ENCODE data around the gene SRGAP1.

SRGAP1 gene

DNA sequence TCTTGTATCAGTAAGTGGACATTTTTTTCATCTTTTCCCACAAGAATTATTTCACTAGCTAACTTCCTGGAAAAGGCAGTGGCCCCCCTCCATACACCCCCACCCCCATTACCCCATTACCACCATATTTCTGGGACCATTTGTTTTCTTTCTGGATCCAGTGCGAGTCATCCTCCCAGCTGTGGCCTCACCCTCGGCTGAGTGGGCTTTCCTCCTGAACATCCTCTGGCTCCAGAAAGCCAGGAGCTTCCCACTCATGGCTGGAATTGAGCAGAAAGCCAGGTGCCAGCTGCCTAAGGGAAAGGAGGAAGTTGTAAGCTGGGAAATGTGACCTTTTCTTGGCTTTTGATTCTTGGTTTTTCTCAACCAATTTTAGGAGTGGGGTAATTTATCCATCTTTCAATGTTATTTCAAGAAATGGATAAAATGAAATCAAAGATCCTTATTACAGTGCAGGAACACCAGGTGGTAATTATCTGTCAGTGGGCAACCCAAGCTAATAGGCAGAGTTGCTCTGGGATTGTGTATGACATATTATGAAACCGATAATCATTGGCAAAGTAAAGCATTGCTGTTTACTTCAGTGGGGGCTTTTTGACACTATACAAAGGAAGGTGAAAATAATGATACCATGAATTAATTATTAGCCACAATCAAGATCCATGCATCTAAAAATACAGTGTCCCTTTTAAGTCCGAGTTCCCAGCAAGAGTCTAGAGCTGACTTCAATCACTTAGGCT lies 253.0 kb downstream of the SRGAP1 start:
- Histone ChIP-seq H3K27me3 (replicated peaks; ENCODE audit: insufficient read depth, low read length) (no peaks in the 10 kb centered on the region), H3K9ac (ENCODE audit: low read length) (no peak overlapping the region), H3K4me3 (ENCODE audit: low read length) (no peak overlapping the region), H3F3A (ENCODE audit: insufficient read depth, low read length) (no peaks in the 10 kb centered on the region), H4K20me1 (ENCODE audit: insufficient read depth, low read length) (no peaks in the 10 kb centered on the region), H3K4me1 (ENCODE audit: low read length) (no peaks in the 10 kb centered on the region), H2AFZ (ENCODE audit: low read length) (no peak overlapping the region), H3K9me2 (replicated peaks; ENCODE audit: insufficient read depth, low read length) (no peaks in the 10 kb centered on the region), H3K4me2 (ENCODE audit: low read depth, low read length) (no peak overlapping the region), H3K36me3 (replicated peaks; ENCODE audit: insufficient read depth, low read length) (no peaks in the 10 kb centered on the region), H3K79me2 (ENCODE audit: low read length) (no peaks in the 10 kb centered on the region), H3K9me3 (replicated peaks; ENCODE audit: insufficient read depth, low read length) (no peaks in the 10 kb centered on the region), H3K27ac (ENCODE audit: low read length) (no peak overlapping the region)
- TF ChIP-seq EZH2phosphoT487 (IDR thresholded peaks at IDR 0.05; ENCODE audit: low read length) (no peak), EZH2 (optimal IDR thresholded peaks at IDR 0.05; ENCODE audit: low read depth, low read length) (no peak)
- TF ChIP-seq, protein P1, sequence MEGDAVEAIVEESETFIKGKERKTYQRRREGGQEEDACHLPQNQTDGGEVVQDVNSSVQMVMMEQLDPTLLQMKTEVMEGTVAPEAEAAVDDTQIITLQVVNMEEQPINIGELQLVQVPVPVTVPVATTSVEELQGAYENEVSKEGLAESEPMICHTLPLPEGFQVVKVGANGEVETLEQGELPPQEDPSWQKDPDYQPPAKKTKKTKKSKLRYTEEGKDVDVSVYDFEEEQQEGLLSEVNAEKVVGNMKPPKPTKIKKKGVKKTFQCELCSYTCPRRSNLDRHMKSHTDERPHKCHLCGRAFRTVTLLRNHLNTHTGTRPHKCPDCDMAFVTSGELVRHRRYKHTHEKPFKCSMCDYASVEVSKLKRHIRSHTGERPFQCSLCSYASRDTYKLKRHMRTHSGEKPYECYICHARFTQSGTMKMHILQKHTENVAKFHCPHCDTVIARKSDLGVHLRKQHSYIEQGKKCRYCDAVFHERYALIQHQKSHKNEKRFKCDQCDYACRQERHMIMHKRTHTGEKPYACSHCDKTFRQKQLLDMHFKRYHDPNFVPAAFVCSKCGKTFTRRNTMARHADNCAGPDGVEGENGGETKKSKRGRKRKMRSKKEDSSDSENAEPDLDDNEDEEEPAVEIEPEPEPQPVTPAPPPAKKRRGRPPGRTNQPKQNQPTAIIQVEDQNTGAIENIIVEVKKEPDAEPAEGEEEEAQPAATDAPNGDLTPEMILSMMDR (IDR thresholded peaks at IDR 0.05; ENCODE audit: low read length): no peak
- no peak for DNase-seq

- Histone ChIP-seq H3K9me2 (replicated peaks; ENCODE audit: insufficient read depth, low read length) (no peaks in the 10 kb centered on the region), H3K9me3 (replicated peaks; ENCODE audit: insufficient read depth, low read length) (no peaks in the 10 kb centered on the region), H3K79me2 (ENCODE audit: low read length) (no peaks in the 10 kb centered on the region), H3F3A (ENCODE audit: insufficient read depth, low read length) (no peaks in the 10 kb centered on the region), H3K9ac (ENCODE audit: low read length) (no peak overlapping the region), H3K4me3 (ENCODE audit: low read length) (no peak overlapping the region), H2AFZ (ENCODE audit: low read length) (no peak overlapping the region), H3K36me3 (replicated peaks; ENCODE audit: insufficient read depth, low read length) (no peaks in the 10 kb centered on the region), H3K27me3 (replicated peaks; ENCODE audit: insufficient read depth, low read length) (no peaks in the 10 kb centered on the region), H3K27ac (ENCODE audit: low read length) (no peak overlapping the region), H3K4me1 (ENCODE audit: low read length) (peaks cover 4% of the 10 kb centered on the region; the same call in 1 of the 2 replicates), H3K4me2 (ENCODE audit: low read depth, low read length) (no peak overlapping the region), H4K20me1 (ENCODE audit: insufficient read depth, low read length) (no peaks in the 10 kb centered on the region)
- DNase-seq: no peak
- TF ChIP-seq, protein P1 (IDR thresholded peaks at IDR 0.05; ENCODE audit: low read length): no peak
Observed at GRCh38 chr12:64098709-64099354, 254.3 kb downstream of the SRGAP1 start.

- no peak overlapping the region for H3K9ac ChIP-seq (ENCODE audit: low read length)
- no peaks in the 10 kb centered on the region for H3K27me3 ChIP-seq (replicated peaks; ENCODE audit: insufficient read depth, low read length)
- H3K9me3 ChIP-seq (replicated peaks; ENCODE audit: insufficient read depth, low read length): no peaks in the 10 kb centered on the region
- DNase-seq: no peak
- no peaks in the 10 kb centered on the region for H3K79me2 ChIP-seq (ENCODE audit: low read length)
- no peaks in the 10 kb centered on the region for H3K9me2 ChIP-seq (replicated peaks; ENCODE audit: insufficient read depth, low read length)
- no peak overlapping the region for H3K27ac ChIP-seq (ENCODE audit: low read length)
- peaks cover 8% of the 10 kb centered on the region; the same call in 1 of the 2 replicates for H3K4me1 ChIP-seq (ENCODE audit: low read length)
- no peaks in the 10 kb centered on the region for H3K36me3 ChIP-seq (replicated peaks; ENCODE audit: insufficient read depth, low read length)
- no peak overlapping the region for H2AFZ ChIP-seq (ENCODE audit: low read length)
- H3F3A ChIP-seq (ENCODE audit: insufficient read depth, low read length): no peaks in the 10 kb centered on the region
- H3K4me3 ChIP-seq (ENCODE audit: low read length): no peak overlapping the region
- no peaks in the 10 kb centered on the region for H4K20me1 ChIP-seq (ENCODE audit: insufficient read depth, low read length)
- no peak overlapping the region for H3K4me2 ChIP-seq (ENCODE audit: low read depth, low read length)
- TF ChIP-seq EZH2phosphoT487 (IDR thresholded peaks at IDR 0.05; ENCODE audit: low read length): no peak
- TF ChIP-seq EZH2 (optimal IDR thresholded peaks at IDR 0.05; ENCODE audit: low read depth, low read length): no peak
- TF ChIP-seq, protein P1 (IDR thresholded peaks at IDR 0.05; ENCODE audit: low read length): no peak
Observed at GRCh38 chr12:64099397-64099796, 254.9 kb downstream of the SRGAP1 start.
